Mesothelial cell of epicardium (in vitro differentiated cells): Measurements from ENCODE around the gene ATPAF1. TPM values are rescaled to one million over a fixed set of nuclear protein-coding genes. Genes with fewer than 3 reads are reported as not detected.
A peak's percentile ranks its signal among the peaks of the same experiment; 100 is the strongest.

Source experiments
- DNase-seq, 2 experiments: peaks; one replicate each; pipeline ENCODE4 v3.0.0; 2021; ENCODE audit warnings: low spot score in 2 of 2; ENCODE audit not compliant: unreplicated experiment in 2 of 2
- H3K27ac Mint-ChIP-seq: 2 replicates; pipeline ENCODE4 v1.8.0; 2021; ENCODE audit warnings: mixed read lengths
- H3K27me3 Mint-ChIP-seq: 2 replicates; pipeline ENCODE4 v1.8.0; 2021; ENCODE audit warnings: low read depth, mixed read lengths
- H3K36me3 Mint-ChIP-seq: 2 replicates; pipeline ENCODE4 v1.8.0; 2021; ENCODE audit warnings: mixed read lengths
- H3K4me1 Mint-ChIP-seq: 2 replicates; pipeline ENCODE4 v1.8.0; 2021; ENCODE audit warnings: mixed read lengths
- H3K4me3 Mint-ChIP-seq: 2 replicates; pipeline ENCODE4 v1.8.0; 2021; ENCODE audit warnings: mild to moderate bottlenecking, moderate library complexity, mixed read lengths
- H3K9me3 Mint-ChIP-seq: 2 replicates; pipeline ENCODE4 v1.8.0; 2021; ENCODE audit warnings: mixed read lengths
- CTCF ChIP-seq: fragments of 200-600 bp; sonication (generic); IDR thresholded peaks from one replicate; pipeline ENCODE4 v1.5.0; 2021; ENCODE audit warnings: antibody characterized with exemption; ENCODE audit not compliant: unreplicated experiment
- total RNA-seq: library from RNA; stranded (reverse); gene quantifications from 3 replicates; pipeline ENCODE4 v1.2.1, GENCODE V29; 2021

The ATPAF1 gene
- total RNA-seq, 1 donor from 2014 or later: 38.4 TPM

DNA sequence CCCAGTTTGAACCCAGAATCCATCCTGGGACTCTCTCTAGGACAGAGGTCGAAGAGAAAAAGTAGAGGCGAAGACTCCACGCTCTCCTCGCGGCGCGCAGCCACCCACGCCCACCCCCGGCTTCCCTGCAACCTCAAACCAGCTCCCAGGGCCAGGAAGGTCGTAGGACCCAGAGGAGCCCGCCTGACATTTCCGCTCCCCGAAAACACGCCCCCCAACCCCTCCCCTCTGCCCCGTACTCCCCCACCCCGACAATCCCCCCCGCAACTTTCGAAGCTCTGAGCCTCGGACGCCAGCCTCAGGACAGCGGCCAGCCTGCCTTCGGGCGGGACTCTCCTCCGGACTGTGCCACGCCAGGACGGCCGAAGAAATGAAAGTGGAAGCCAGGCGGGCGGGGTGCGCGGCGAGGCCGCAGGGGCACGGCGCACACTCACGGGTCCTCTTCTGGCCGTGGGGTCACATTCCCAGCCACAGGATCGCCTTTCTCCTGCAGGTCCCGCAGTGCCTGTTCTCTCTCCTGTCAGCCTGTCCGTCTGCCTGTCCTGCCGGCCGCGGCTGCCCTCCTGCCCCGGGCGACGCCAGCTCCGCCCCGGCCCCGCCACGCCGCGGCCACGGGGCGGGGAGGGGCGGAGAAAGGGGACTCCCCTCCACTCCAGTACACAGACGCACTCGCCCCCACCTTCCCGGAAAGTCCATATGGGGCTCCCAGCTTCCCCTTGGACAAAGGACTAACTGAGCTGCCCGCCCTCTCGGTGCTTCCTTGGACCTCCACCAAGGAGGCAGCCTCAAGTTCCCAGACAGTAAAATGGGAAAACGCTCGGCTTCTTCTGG, 51.7 kb downstream of the ATPAF1 start, which contains the start of gene MOB3C:
Gene MOB3C, minus strand, starts transcription at position 535 of the 831 bp plus-strand sequence. CDS start 3,490 bp downstream, outside the sequence.
- Mint-ChIP-seq H3K4me1 (peaks cover 29% of the 10 kb centered on the region), H3K27me3 (peaks cover 6% of the 10 kb centered on the region), H3K27ac (peak within 1 kb of the TSS; percentile 89), H3K9me3 (no peaks in the 10 kb centered on the region), H3K36me3 (no peaks in the 10 kb centered on the region), H3K4me3 (peak within 1 kb of the TSS; percentile 88)
- peak in 1 of 2 experiments; percentile 52 for DNase-seq
- TF ChIP-seq CTCF: no peak

DNA sequence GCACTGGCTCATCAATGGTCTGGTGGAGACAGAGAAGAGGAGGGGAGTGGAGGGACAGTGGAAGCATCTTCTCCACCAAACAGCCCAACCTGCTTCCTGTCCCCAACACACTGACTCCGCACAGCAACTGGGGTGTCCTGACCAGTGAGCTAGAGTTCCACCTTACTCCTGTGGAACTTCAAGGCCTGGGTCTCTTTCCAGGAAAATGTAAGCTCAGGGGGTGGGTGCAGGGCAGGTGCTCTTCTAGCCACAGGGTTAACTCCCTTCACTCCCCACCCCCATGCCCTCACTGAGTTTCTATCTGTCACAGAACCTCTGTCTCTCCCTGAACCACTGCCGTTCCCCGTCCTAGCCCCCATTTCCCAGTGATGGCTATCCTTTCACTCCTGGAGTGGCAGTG, 52.4 kb downstream of the ATPAF1 start:
- no peak for DNase-seq
- H3K9me3 Mint-ChIP-seq: no peaks in the 10 kb centered on the region
- peaks cover 30% of the 10 kb centered on the region for H3K4me1 Mint-ChIP-seq
- H3K4me3 Mint-ChIP-seq: peak overlapping the region; percentile 88
- TF ChIP-seq CTCF: no peak
- peaks cover 6% of the 10 kb centered on the region for H3K27me3 Mint-ChIP-seq
- H3K36me3 Mint-ChIP-seq: no peaks in the 10 kb centered on the region
- H3K27ac Mint-ChIP-seq: no peak overlapping the region

GRCh38 chr1:46615088-46615487, 53.1 kb downstream of the ATPAF1 start:
- DNase-seq: no peak
- no peak for TF ChIP-seq CTCF
- peaks cover 30% of the 10 kb centered on the region for H3K4me1 Mint-ChIP-seq
- H3K36me3 Mint-ChIP-seq: peaks cover 1% of the 10 kb centered on the region
- H3K27me3 Mint-ChIP-seq: peaks cover 6% of the 10 kb centered on the region
- no peak overlapping the region for H3K27ac Mint-ChIP-seq
- no peaks in the 10 kb centered on the region for H3K9me3 Mint-ChIP-seq
- peak overlapping the region; percentile 88 for H3K4me3 Mint-ChIP-seq

- DNase-seq: no peak
- no peak overlapping the region for H3K27ac Mint-ChIP-seq
- no peak for TF ChIP-seq CTCF
- no peaks in the 10 kb centered on the region for H3K9me3 Mint-ChIP-seq
- peaks cover 5% of the 10 kb centered on the region for H3K36me3 Mint-ChIP-seq
- H3K27me3 Mint-ChIP-seq: peaks cover 6% of the 10 kb centered on the region
- peaks cover 30% of the 10 kb centered on the region for H3K4me1 Mint-ChIP-seq
- no peak overlapping the region for H3K4me3 Mint-ChIP-seq
These were observed 53.6 kb downstream of the ATPAF1 start for GRCh38 chr1:46614604-46614984.

DNA sequence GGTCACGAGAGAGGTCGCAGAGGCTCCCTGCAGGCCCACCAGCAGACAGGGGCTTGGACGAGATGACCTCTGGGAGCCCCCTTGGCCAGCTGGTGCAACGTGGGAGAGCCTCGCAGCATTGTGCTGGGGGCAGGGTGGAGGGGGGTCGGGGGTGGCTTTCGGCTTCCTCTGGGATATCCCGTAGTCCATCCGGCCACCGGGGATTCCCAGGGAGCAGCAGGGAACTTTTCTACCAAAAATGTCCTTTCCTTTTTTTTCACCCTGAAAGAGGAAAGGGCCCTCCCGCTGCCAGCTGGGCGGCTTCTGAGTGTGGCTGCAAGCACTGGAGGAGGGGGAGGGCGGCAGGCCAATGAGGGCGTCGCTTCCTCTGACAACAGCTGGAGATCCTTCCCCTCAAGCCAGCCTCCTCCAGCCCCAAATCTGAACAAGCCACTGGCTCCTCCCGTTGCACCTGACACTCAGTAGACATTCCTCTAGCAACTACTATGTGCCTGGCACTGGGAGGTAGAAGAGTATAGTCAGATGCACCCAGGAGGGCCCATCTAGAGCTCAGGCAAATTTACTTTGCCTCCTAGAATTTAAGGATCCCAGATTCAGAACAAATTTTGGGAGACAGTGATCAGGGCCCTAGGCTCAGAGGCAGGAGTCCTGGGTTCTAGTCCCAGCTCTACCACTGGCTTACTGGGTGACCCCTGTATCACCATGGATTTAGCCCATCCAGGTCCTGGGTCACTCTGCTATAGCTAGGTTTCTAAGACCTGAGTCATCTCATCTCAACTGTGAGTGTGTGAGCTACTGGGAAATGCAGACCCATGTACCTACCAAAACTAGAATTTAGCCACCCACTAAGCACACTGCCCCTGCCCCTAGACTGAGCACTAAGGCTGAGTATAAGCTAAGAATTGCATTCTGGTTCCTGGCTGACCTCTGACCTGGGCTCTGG, 54.2 kb downstream of the ATPAF1 start:
- no peak overlapping the region for H3K27ac Mint-ChIP-seq
- H3K9me3 Mint-ChIP-seq: no peaks in the 10 kb centered on the region
- peaks cover 28% of the 10 kb centered on the region for H3K4me1 Mint-ChIP-seq
- TF ChIP-seq CTCF: no peak
- H3K27me3 Mint-ChIP-seq: peaks cover 4% of the 10 kb centered on the region
- peak in 1 of 2 experiments; percentile 54 for DNase-seq
- no peak overlapping the region for H3K4me3 Mint-ChIP-seq
- H3K36me3 Mint-ChIP-seq: peaks cover 12% of the 10 kb centered on the region
